Posterior vena cava (tissue), 2 donors: Measurements from ENCODE around the gene BRD4. TPM values are rescaled to one million over a fixed set of nuclear protein-coding genes. Genes with fewer than 3 reads are reported as not detected.

ENCODE experiments used
- DNase-seq: peaks from one replicate; pipeline ENCODE4 v3.0.0-alpha.2; 2020; ENCODE audit warnings: low spot score
- intact Hi-C, 2 donors: fragments of 100-400 bp; cut with DNase I; formaldehyde crosslinking; loops; one replicate each; pipeline versions ENCODE4 v1.14.1 to v1.14.2; 2022 to 2023
- long read RNA-seq, 2 donors: library from polyadenylated mRNA; unstranded; transcript quantifications; one replicate each; pipeline ENCODE4 v2.0.0, GENCODE V29; 2020 to 2021
- total RNA-seq, 2 donors: library from RNA; stranded (reverse); fragmentation: NEBNext Ultra II Directional; extraction: Animal tissue kit (Norgen Biotek cat#: 25700); gene quantifications; one replicate each; pipeline ENCODE4 v1.2.1, GENCODE V29; 2021
- donor health status: DM: yes; HTN: yes; CAD: no.
- donor health status: DM: yes; HTN: yes; CAD: no.

BRD4 gene
- total RNA-seq: 10 to 100 TPM; 77.5 to 89.6 TPM
- long read RNA-seq, donor 1, partial matches to known transcripts: 40 of 49 reads
- long read RNA-seq, donor 1, other reads (novel, unspliced or antisense): 7 of 49 reads
- long read RNA-seq, donor 2, partial matches to known transcripts: 10 of 25 reads
- long read RNA-seq, donor 2, other reads (novel, unspliced or antisense): 12 of 25 reads

- peak; percentile 91 for DNase-seq
- intact Hi-C loops: loop anchor here (5.0 to 10.0 kb wide), 2 partner anchors 68 to 70 kb away; no protein-coding TSS in a partner anchor
These were observed at the start of gene BRD4 for GRCh38 chr19:15332311-15332996. TSS of gene BRD4 (minus strand) at chr19:15332539. CDS start at chr19:15273099, 59,440 bp downstream.

GRCh38 chr19:15381864-15382263, 49.5 kb upstream of the BRD4 start:
- DNase-seq: no peak

GRCh38 chr19:15381429-15381828, 49.1 kb upstream of the BRD4 start:
- intact Hi-C loops: no loop called here
- no peak for DNase-seq

More at GRCh38 chr19:15381864-15382263, 49.5 kb upstream of the BRD4 start:
- intact Hi-C loops: no loop called here

- intact Hi-C loops: loop anchor here (5.0 to 10.0 kb wide), 4 partner anchors 55 to 205 kb away; no protein-coding TSS in a partner anchor
These were observed 47.8 kb upstream of the BRD4 start for GRCh38 chr19:15379999-15380647.

GRCh38 chr19:15379083-15379998, 47.0 kb upstream of the BRD4 start, which contains the start of gene AKAP8:
TSS of gene AKAP8 (minus strand) at chr19:15379787. CDS start at chr19:15379731, 56 bp downstream.
- intact Hi-C loops: loop anchor here (5.0 to 10.0 kb wide), 4 partner anchors 55 to 205 kb away; no protein-coding TSS in a partner anchor
- peak; percentile 99 for DNase-seq

More at GRCh38 chr19:15379999-15380647, 47.8 kb upstream of the BRD4 start:
- DNase-seq: peak; percentile 88

- DNase-seq: peak; percentile 85
- intact Hi-C loops: loop anchor here (5.0 to 10.0 kb wide), 4 partner anchors 54 to 204 kb away; no protein-coding TSS in a partner anchor
These were observed 46.3 kb upstream of the BRD4 start for GRCh38 chr19:15378534-15379082.

GRCh38 chr19:15374796-15375440, 42.6 kb upstream of the BRD4 start:
- intact Hi-C loops: loop anchor here (5.0 to 10.0 kb wide), 6 partner anchors 32 to 662 kb away; no protein-coding TSS in a partner anchor
- peak; percentile 91 for DNase-seq

- intact Hi-C loops: loop anchor here (5.0 to 10.0 kb wide), 5 partner anchors 33 to 663 kb away; no protein-coding TSS in a partner anchor
- DNase-seq: peak; percentile 75
These were observed 41.8 kb upstream of the BRD4 start for GRCh38 chr19:15374105-15374651.

- peak; percentile 84 for DNase-seq
- intact Hi-C loops: loop anchor here (2.0 to 10.0 kb wide), 6 partner anchors 15 to 664 kb away; no protein-coding TSS in a partner anchor
These were observed 41.3 kb upstream of the BRD4 start for GRCh38 chr19:15373644-15374043.

- DNase-seq: peak; percentile 76
- intact Hi-C loops: loop anchor here (2.0 to 10.0 kb wide), 6 partner anchors 14 to 664 kb away; no protein-coding TSS in a partner anchor
These were observed 40.6 kb upstream of the BRD4 start for GRCh38 chr19:15372891-15373301.

GRCh38 chr19:15372470-15372869, 40.1 kb upstream of the BRD4 start:
- DNase-seq: peak; percentile 5
- intact Hi-C loops: loop anchor here (2.0 to 10.0 kb wide), 6 partner anchors 14 to 665 kb away; no protein-coding TSS in a partner anchor

- intact Hi-C loops: loop anchor here (2.0 to 10.0 kb wide), 6 partner anchors 13 to 665 kb away; no protein-coding TSS in a partner anchor
- peak; percentile 68 for DNase-seq
These were observed 39.5 kb upstream of the BRD4 start for GRCh38 chr19:15371786-15372380.

GRCh38 chr19:15371119-15371518, 38.8 kb upstream of the BRD4 start:
- DNase-seq: peak; percentile 59
- intact Hi-C loops: loop anchor here (5.0 to 10.0 kb wide), 5 partner anchors 36 to 666 kb away; no protein-coding TSS in a partner anchor

GRCh38 chr19:15369594-15369891, 37.2 kb upstream of the BRD4 start:
- intact Hi-C loops: loop anchor here in 1 of 2 donors (10.0 kb wide), 1 partner anchor 185 kb away; no protein-coding TSS in a partner anchor
- DNase-seq: peak; percentile 60

GRCh38 chr19:15368798-15369593, 36.7 kb upstream of the BRD4 start:
- DNase-seq: peak; percentile 66
- intact Hi-C loops: loop anchor here in 1 of 2 donors (10.0 kb wide), 1 partner anchor 184 kb away; no protein-coding TSS in a partner anchor
